IMR-90 (cell line): ENCODE data around the gene SEL1L. TPM values are rescaled to one million over a fixed set of nuclear protein-coding genes. Genes with fewer than 3 reads are reported as not detected.

Experiments used
- ATAC-seq: fragments of 200-7000 bp; cut with Tn5 transposase; 2 replicates; pipeline ENCODE4 v1.9.1; 2020; ENCODE audit warnings: low read depth, mild to moderate bottlenecking, moderate library complexity
- BruUV-seq: library from RNA; stranded (reverse); fragments of 400-500 nt; replicated peaks from 2 replicates; lab custom pipeline; 2021; lab: Mats Ljungman, UMichigan
- CTCF ChIA-PET: fragments of 300-600 bp; formaldehyde crosslinking; extraction: SDS; loops from one replicate; lab custom pipeline; 2021; ENCODE audit warnings: antibody characterized with exemption; lab: Yijun Ruan, JAX
- POLR2A ChIA-PET: fragments of 300-600 bp; sonication (Branson Sonifier 250); formaldehyde crosslinking; loops from one replicate; lab custom pipeline; 2022; ENCODE audit warnings: antibody characterized with exemption; ENCODE audit not compliant: unreplicated experiment; lab: Charles Lee
- DNase-seq: peaks from one replicate; pipeline ENCODE4 v3.0.0; 2013
- H2AFZ ChIP-seq: replicated peaks from 2 replicates; pipeline ENCODE3; 2013; ENCODE audit warnings: low read length, mild to moderate bottlenecking; ENCODE audit not compliant: poor library complexity
- H2AK5ac ChIP-seq: 2 replicates; pipeline ENCODE4 v1.6.1; 2013; ENCODE audit warnings: low read depth, low read length, inconsistent platforms
- H2AK9ac ChIP-seq: replicated peaks from 2 replicates; pipeline ENCODE3; 2013; ENCODE audit warnings: mild to moderate bottlenecking, low read depth, low read length, moderate library complexity; ENCODE audit not compliant: poor library complexity
- H2BK120ac ChIP-seq: 2 replicates; pipeline ENCODE4 v1.6.1; 2013; ENCODE audit warnings: low read depth, low read length, inconsistent platforms
- H2BK15ac ChIP-seq: 3 replicates; pipeline ENCODE4 v1.6.1; 2013; ENCODE audit warnings: low read depth, low read length, inconsistent platforms
- H2BK20ac ChIP-seq: 2 replicates; pipeline ENCODE4 v1.6.1; 2013; ENCODE audit warnings: low read depth, mild to moderate bottlenecking, inconsistent platforms, low read length, moderate library complexity
- H2BK5ac ChIP-seq: 2 replicates; pipeline ENCODE4 v1.6.1; 2013; ENCODE audit warnings: mild to moderate bottlenecking, low read depth, low read length, inconsistent platforms; ENCODE audit not compliant: poor library complexity, severe bottlenecking
- H3K14ac ChIP-seq: replicated peaks from 2 replicates; pipeline ENCODE4 v1.6.1; 2013; ENCODE audit warnings: low read depth, low read length, inconsistent platforms
- H3K18ac ChIP-seq: 2 replicates; pipeline ENCODE4 v1.6.1; 2013; ENCODE audit warnings: low read depth, low read length, control low read depth
- H3K23ac ChIP-seq: 2 replicates; pipeline ENCODE4 v1.6.1; 2013; ENCODE audit warnings: low read depth, low read length, inconsistent platforms
- H3K27ac ChIP-seq: 2 replicates; pipeline ENCODE4 v1.5.1; 2013; ENCODE audit warnings: mild to moderate bottlenecking, control low read depth, low read length; ENCODE audit not compliant: insufficient read depth
- H3K27me3 ChIP-seq: 2 replicates; pipeline ENCODE4 v1.6.1; 2013; ENCODE audit warnings: low read length; ENCODE audit not compliant: control insufficient read depth, insufficient read depth
- H3K36me3 ChIP-seq: 2 replicates; pipeline ENCODE4 v1.6.1; 2013; ENCODE audit warnings: low read length, mixed read lengths; ENCODE audit not compliant: control insufficient read depth, insufficient read depth
- H3K4ac ChIP-seq: 2 replicates; pipeline ENCODE4 v1.6.1; 2013; ENCODE audit warnings: low read depth, low read length, inconsistent platforms
- H3K4me1 ChIP-seq: 2 replicates; pipeline ENCODE4 v1.6.1; 2013; ENCODE audit warnings: low read length, mixed read lengths; ENCODE audit not compliant: control insufficient read depth, insufficient read depth
- H3K4me2 ChIP-seq: 2 replicates; pipeline ENCODE4 v1.6.1; 2013; ENCODE audit warnings: low read depth, mild to moderate bottlenecking, control low read depth, low read length, moderate library complexity
- H3K4me3 ChIP-seq: 2 replicates; pipeline ENCODE4 v1.5.1; 2013; ENCODE audit warnings: low read depth, mild to moderate bottlenecking, control low read depth, low read length, moderate library complexity; ENCODE audit not compliant: insufficient read depth
- H3K56ac ChIP-seq: 2 replicates; pipeline ENCODE4 v1.6.1; 2013; ENCODE audit warnings: low read length, inconsistent platforms; ENCODE audit not compliant: insufficient read depth; ENCODE audit errors: extremely low read depth
- H3K79me1 ChIP-seq, 2 experiments: 2 replicates each; pipeline ENCODE4 v1.6.1; 2013; ENCODE audit warnings: low read length in 2 of 2, inconsistent platforms in 1 of 2, low read depth in 1 of 2
- H3K9ac ChIP-seq: 2 replicates; pipeline ENCODE4 v1.6.1; 2013; ENCODE audit warnings: low read depth, low read length, control low read depth
- H3K9me1 ChIP-seq: 2 replicates; pipeline ENCODE4 v1.6.1; 2013; ENCODE audit warnings: low read length, inconsistent platforms; ENCODE audit not compliant: insufficient read depth
- H3K9me3 ChIP-seq: 2 replicates; pipeline ENCODE4 v1.6.1; 2013; ENCODE audit warnings: low read length; ENCODE audit not compliant: control insufficient read depth, insufficient read depth
- H4K20me1 ChIP-seq: 2 replicates; pipeline ENCODE4 v1.6.1; 2013; ENCODE audit warnings: low read length, inconsistent platforms; ENCODE audit not compliant: insufficient read depth
- H4K5ac ChIP-seq: 2 replicates; pipeline ENCODE4 v1.6.1; 2013; ENCODE audit warnings: mild to moderate bottlenecking, low read depth, low read length, control low read depth
- H4K8ac ChIP-seq, 2 experiments: 2 replicates each; pipeline ENCODE4 v1.6.1; 2013; ENCODE audit warnings: low read depth in 2 of 2, low read length in 2 of 2, control low read depth in 1 of 2, inconsistent platforms in 1 of 2
- H4K91ac ChIP-seq: 2 replicates; pipeline ENCODE4 v1.6.1; 2013; ENCODE audit warnings: low read depth, low read length, inconsistent platforms; ENCODE audit not compliant: insufficient read depth
- BHLHE40 ChIP-seq: fragments of 150-350 bp; IDR thresholded peaks from 2 replicates; pipeline ENCODE4 v1.6.1; 2016; ENCODE audit warnings: mild to moderate bottlenecking, low read depth, low read length
- CEBPB ChIP-seq: IDR thresholded peaks from 2 replicates; pipeline ENCODE4 v1.6.1; 2012; ENCODE audit warnings: low read depth, low read length, improper control_type of control experiment
- MAZ ChIP-seq: IDR thresholded peaks from 2 replicates; pipeline ENCODE4 v1.6.1; 2012; ENCODE audit warnings: low read depth, mild to moderate bottlenecking, low read length, improper control_type of control experiment, moderate library complexity, borderline replicate concordance
- NFE2L2 ChIP-seq: fragments of 150-350 bp; IDR thresholded peaks from 2 replicates; pipeline ENCODE4 v1.6.1; 2016; ENCODE audit warnings: low read depth, mild to moderate bottlenecking, low read length
- WGBS, 2 experiments: methylation state at CpG; one replicate each; pipeline versions ENCODE4 v1.1.5 to v1.1.7; 2013; ENCODE audit warnings: missing lambda C conversion rate in 2 of 2; ENCODE audit not compliant: insufficient read length in 1 of 2; ENCODE audit errors: extremely low coverage in 2 of 2; 5-methylcytosine and 5-hydroxymethylcytosine counted together
- dilution Hi-C: fragments of 300-500 bp; cut with HindIII; formaldehyde crosslinking; loops from one replicate; pipeline ENCODE4 v1.14.3; 2018; ENCODE audit warnings: low sequenced_read_pairs; ENCODE audit not compliant: unreplicated experiment
- in situ Hi-C: fragments of 300-500 bp; cut with MboI; formaldehyde crosslinking; loops from 3 replicates; pipeline ENCODE4 v1.14.3; 2019; ENCODE audit warnings: low sequenced_read_pairs, inconsistent platforms, mixed read lengths
- intact Hi-C: fragments of 100-400 bp; cut with micrococcal nuclease; formaldehyde crosslinking; loops from 2 replicates; pipeline ENCODE4 v1.10.0; 2022
- polyA plus RNA-seq, 3 experiments: library from polyadenylated mRNA; depleted of rRNA; stranded (reverse); fragments of >200 nt; gene quantifications; 2 replicates each; pipeline ENCODE4 v1.2.3, GENCODE V29; 2012; ENCODE audit warnings: low replicate concordance in 1 of 3
- total RNA-seq: library from RNA; depleted of rRNA; stranded (reverse); fragments of >200 nt; gene quantifications from 2 replicates; pipeline ENCODE4 v1.2.3, GENCODE V29; 2012
- TF ChIP-seq, protein P1 (sequence below): conservative IDR thresholded peaks from 2 replicates; pipeline ENCODE4 v1.5.1; 2012; ENCODE audit warnings: mild to moderate bottlenecking, low read depth, low read length, improper control_type of control experiment

SEL1L gene
- total and polyA plus RNA-seq, 2 of the 4 experiments (the other 2 are of a cell fraction): 21.0 to 62.4 TPM

DNA sequence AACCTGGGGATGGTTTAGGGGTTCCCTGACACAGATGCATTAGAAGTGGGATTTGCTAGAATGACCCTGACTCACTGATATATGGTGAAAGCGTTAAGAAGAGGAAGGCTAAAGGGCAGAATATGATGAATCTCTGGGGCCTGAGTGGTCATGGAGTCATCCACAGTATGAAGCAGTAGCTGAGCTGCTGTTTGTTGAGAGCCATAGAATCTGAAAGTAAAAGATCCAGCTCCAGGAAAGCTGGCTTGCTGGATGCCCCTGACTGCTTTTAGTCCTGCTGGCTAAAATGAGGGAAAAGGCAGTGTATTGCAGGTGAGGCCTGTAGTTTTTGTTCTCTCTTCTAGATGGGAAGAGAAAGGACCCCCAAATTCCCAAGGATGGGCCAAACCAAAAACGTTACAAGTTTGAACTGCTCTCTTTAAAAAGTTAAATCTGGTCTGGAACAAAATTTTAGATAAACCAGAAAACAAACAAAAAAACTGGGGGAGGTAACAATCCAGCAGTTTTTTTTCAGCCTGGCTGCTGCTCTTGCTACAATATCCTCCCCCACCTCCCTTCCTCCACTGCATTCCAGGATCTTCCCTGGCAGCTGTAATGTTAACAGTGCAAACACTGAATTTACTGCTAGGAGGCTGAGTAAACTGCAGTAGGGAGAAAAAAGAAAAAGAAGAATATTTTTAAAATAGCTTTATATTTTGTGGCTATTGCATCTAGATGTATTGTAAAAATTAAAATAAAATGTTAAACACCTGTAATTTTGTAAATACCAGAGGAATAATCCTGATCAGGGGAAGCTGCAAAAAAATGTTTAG, 16.5 kb downstream of the SEL1L start:
- H2AK5ac ChIP-seq: no peak overlapping the region
- no peak overlapping the region for H2BK15ac ChIP-seq
- H3K79me1 ChIP-seq: peaks cover 15 to 38% of the 10 kb centered on the region in 2 experiments
- H2AFZ ChIP-seq: no peak overlapping the region
- dilution Hi-C loops (no loop called here), in situ Hi-C loops (no loop called here), intact Hi-C loops (no loop called here)
- H4K5ac ChIP-seq: peak overlapping the region; percentile 51
- H3K18ac ChIP-seq: peak overlapping the region; percentile 95
- peaks cover 15% of the 10 kb centered on the region for H3K4me1 ChIP-seq
- no peaks in the 10 kb centered on the region for H3K9me3 ChIP-seq
- DNase-seq: peak; percentile 76
- peaks cover 24% of the 10 kb centered on the region for H3K36me3 ChIP-seq
- H3K9me1 ChIP-seq: no peaks in the 10 kb centered on the region; the same call in 1 of the 2 replicates
- no peaks in the 10 kb centered on the region for H3K27me3 ChIP-seq
- H4K91ac ChIP-seq: peak overlapping the region; percentile 22; the same call in 1 of the 2 replicates
- H3K23ac ChIP-seq: peak overlapping the region; percentile 57; the same call in 1 of the 2 replicates
- peak overlapping the region; percentile 84 for H3K4me2 ChIP-seq
- H3K4ac ChIP-seq: peak overlapping the region; percentile 59
- no peak for TF ChIP-seq NFE2L2
- no peak for TF ChIP-seq BHLHE40
- TF ChIP-seq MAZ: peak; percentile 33; the same call in 1 of the 2 replicates
- TF ChIP-seq, protein P1, sequence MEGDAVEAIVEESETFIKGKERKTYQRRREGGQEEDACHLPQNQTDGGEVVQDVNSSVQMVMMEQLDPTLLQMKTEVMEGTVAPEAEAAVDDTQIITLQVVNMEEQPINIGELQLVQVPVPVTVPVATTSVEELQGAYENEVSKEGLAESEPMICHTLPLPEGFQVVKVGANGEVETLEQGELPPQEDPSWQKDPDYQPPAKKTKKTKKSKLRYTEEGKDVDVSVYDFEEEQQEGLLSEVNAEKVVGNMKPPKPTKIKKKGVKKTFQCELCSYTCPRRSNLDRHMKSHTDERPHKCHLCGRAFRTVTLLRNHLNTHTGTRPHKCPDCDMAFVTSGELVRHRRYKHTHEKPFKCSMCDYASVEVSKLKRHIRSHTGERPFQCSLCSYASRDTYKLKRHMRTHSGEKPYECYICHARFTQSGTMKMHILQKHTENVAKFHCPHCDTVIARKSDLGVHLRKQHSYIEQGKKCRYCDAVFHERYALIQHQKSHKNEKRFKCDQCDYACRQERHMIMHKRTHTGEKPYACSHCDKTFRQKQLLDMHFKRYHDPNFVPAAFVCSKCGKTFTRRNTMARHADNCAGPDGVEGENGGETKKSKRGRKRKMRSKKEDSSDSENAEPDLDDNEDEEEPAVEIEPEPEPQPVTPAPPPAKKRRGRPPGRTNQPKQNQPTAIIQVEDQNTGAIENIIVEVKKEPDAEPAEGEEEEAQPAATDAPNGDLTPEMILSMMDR: no peak
- TF ChIP-seq CEBPB: 0 out of 2 replicates have a peak, but pooled peaks have one; percentile 9
- peak overlapping the region; percentile 62 to 69 for H4K8ac ChIP-seq
- H3K27ac ChIP-seq: peak overlapping the region; percentile 100
- H3K9ac ChIP-seq: peak overlapping the region; percentile 85
- peak overlapping the region; percentile 5 for H2AK9ac ChIP-seq
- H3K14ac ChIP-seq: peak overlapping the region; percentile 73
- 10% methylated on average over 1 of the region's 2 CpGs; no CpG with 5 or more reads in 1 of the 2 experiments for WGBS, 2 experiments
- peak overlapping the region; percentile 30 for H2BK120ac ChIP-seq
- H2BK20ac ChIP-seq: peak overlapping the region; percentile 70
- no peak overlapping the region for H3K4me3 ChIP-seq
- BruUV-seq: no TSS peak
- peak overlapping the region; percentile 80 for H2BK5ac ChIP-seq
- ChIA-PET CTCF (interaction anchor here (1.5 kb wide), 1 partner anchor 14 kb away, joined by 5 read pairs; no protein-coding TSS in a partner anchor), POLR2A (no interaction called here)
- peak; percentile 94 for ATAC-seq
- no peaks in the 10 kb centered on the region for H4K20me1 ChIP-seq
- peak overlapping the region; percentile 46; the same call in 1 of the 2 replicates for H3K56ac ChIP-seq
